A549 (cell line): ENCODE data around the gene CRISPLD2. TPM values are rescaled to one million over a fixed set of nuclear protein-coding genes. Genes with fewer than 3 reads are reported as not detected.

ENCODE experiments used
- ATAC-seq, 2 experiments: fragments of 200-7000 bp in 1 of 2; fragments of >200 bp in 1 of 2; cut with Nextera tagmentation in 1 of 2; cut with Tn5 transposase in 1 of 2; 3 replicates each; pipeline versions ENCODE4 v1.8.0 to v1.9.1; 2018 to 2020; ENCODE audit warnings: mild to moderate bottlenecking in 1 of 2, moderate library complexity in 1 of 2
- CTCF ChIA-PET: fragments of 300-600 bp; sonication (Branson Sonifier 250); formaldehyde crosslinking; extraction: SDS; loops from one replicate; lab custom pipeline; 2021; ENCODE audit warnings: antibody characterized with exemption, inconsistent platforms; lab: Yijun Ruan, JAX
- POLR2A ChIA-PET: fragments of 350-600 bp; formaldehyde crosslinking; extraction: SDS; loops from one replicate; lab custom pipeline; 2021; ENCODE audit warnings: antibody characterized with exemption, inconsistent platforms; lab: Yijun Ruan, JAX
- DNase-seq, 2 experiments: peaks; one replicate each; pipeline versions ENCODE4 v3.0.0 to v3.0.0-alpha.2; 2011 to 2016; ENCODE audit warnings: low read depth in 1 of 2, low spot score in 1 of 2
- FAIRE-seq: peaks from 2 replicates; lab custom pipeline; 2011; peaks lifted over from hg19 to GRCh38; lab: Jason Lieb, UNC
- H3K27ac ChIP-seq, 2 experiments: fragments of >200 bp; sonication (Bioruptor Twin); formaldehyde crosslinking; 3 replicates each; pipeline ENCODE4 v1.5.1; 2016 to 2017
- H3K4me1 ChIP-seq: fragments of >200 bp; sonication (Bioruptor Twin); formaldehyde crosslinking; 3 replicates; pipeline ENCODE4 v1.6.1; 2016
- H3K4me2 ChIP-seq: fragments of >200 bp; sonication (Bioruptor Twin); formaldehyde crosslinking; 3 replicates; pipeline ENCODE4 v1.6.1; 2016
- H3K4me3 ChIP-seq: fragments of >200 bp; sonication (Bioruptor Twin); formaldehyde crosslinking; 3 replicates; pipeline ENCODE4 v1.5.1; 2016
- H3K9me3 ChIP-seq: fragments of >200 bp; sonication (Bioruptor Twin); formaldehyde crosslinking; 3 replicates; pipeline ENCODE4 v1.6.1; 2016
- ATOH8 ChIP-seq: fragments of 250-450 bp; sonication (Bioruptor Pico); IDR thresholded peaks from 2 replicates; pipeline ENCODE4 v1.5.0; 2020; ENCODE audit warnings: low read depth, mild to moderate bottlenecking, moderate library complexity
- CBX8 ChIP-seq: fragments of 200-600 bp; sonication (generic); IDR thresholded peaks from 2 replicates; pipeline ENCODE4 v1.6.1; 2016
- CEBPB ChIP-seq, 2 experiments: fragments of >200 bp in 1 of 2; sonication (Bioruptor Twin) in 1 of 2; formaldehyde crosslinking in 1 of 2; IDR thresholded peaks; 2 replicates each; pipeline ENCODE4 v1.6.1; 2012 to 2016
- E2F6 ChIP-seq: IDR thresholded peaks from 2 replicates; pipeline ENCODE4 v1.6.1; 2012; ENCODE audit warnings: low read depth, borderline replicate concordance
- FOSL2 ChIP-seq, 2 experiments: fragments of 450-650 bp in 1 of 2; fragments of >200 bp in 1 of 2; sonication (Bioruptor Twin) in 1 of 2; formaldehyde crosslinking; IDR thresholded peaks; 2 replicates each; pipeline versions ENCODE4 v1.5.0 to v1.6.1; 2016 to 2020; ENCODE audit warnings: mild to moderate bottlenecking in 1 of 2, moderate library complexity in 1 of 2
- KDM1A ChIP-seq: fragments of 200-600 bp; sonication (generic); IDR thresholded peaks from 2 replicates; pipeline ENCODE4 v1.6.1; 2016; ENCODE audit warnings: low read depth, mild to moderate bottlenecking
- KDM5A ChIP-seq: fragments of 200-600 bp; sonication (generic); IDR thresholded peaks from 2 replicates; pipeline ENCODE4 v1.6.1; 2016; ENCODE audit warnings: antibody characterized with exemption, mild to moderate bottlenecking
- MAZ ChIP-seq: fragments of 150-350 bp; IDR thresholded peaks from 2 replicates; pipeline ENCODE4 v1.6.1; 2014; ENCODE audit warnings: antibody characterized with exemption, low read depth, low read length, borderline replicate concordance
- NPAS2 ChIP-seq: fragments of 250-450 bp; sonication (Bioruptor Pico); IDR thresholded peaks from 2 replicates; pipeline ENCODE4 v1.8.0; 2022; ENCODE audit warnings: mild to moderate bottlenecking, moderate library complexity, borderline replicate concordance
- NR3C1 ChIP-seq: fragments of >200 bp; sonication (Bioruptor Twin); formaldehyde crosslinking; IDR thresholded peaks from 3 replicates; pipeline ENCODE4 v1.6.1; 2017
- POLR2A ChIP-seq: IDR thresholded peaks from 2 replicates; pipeline ENCODE4 v1.6.1; 2012; ENCODE audit warnings: mild to moderate bottlenecking, low read length
- RFX5 ChIP-seq: fragments of 450-650 bp; IDR thresholded peaks from 2 replicates; pipeline ENCODE4 v1.7.1; 2014; ENCODE audit warnings: antibody characterized with exemption, mild to moderate bottlenecking, moderate library complexity
- SMC3 ChIP-seq: fragments of >200 bp; sonication (Bioruptor Twin); formaldehyde crosslinking; IDR thresholded peaks from 3 replicates; pipeline ENCODE4 v1.6.1; 2018; ENCODE audit warnings: inconsistent platforms
- SREBF2 ChIP-seq: fragments of 450-650 bp; IDR thresholded peaks from 2 replicates; pipeline ENCODE4 v1.6.1; 2014; ENCODE audit warnings: mild to moderate bottlenecking, moderate library complexity
- USF2 ChIP-seq: fragments of 450-650 bp; IDR thresholded peaks from 2 replicates; pipeline ENCODE4 v1.6.1; 2014; ENCODE audit warnings: antibody characterized with exemption
- WGBS: methylation state at CpG from one replicate; pipeline ENCODE4 v1.1.6; 2017; ENCODE audit errors: missing lambda C conversion rate; 5-methylcytosine and 5-hydroxymethylcytosine counted together
- polyA plus RNA-seq, 4 experiments: library from polyadenylated mRNA; depleted of rRNA in 3 of 4; stranded (reverse); fragments of >200 nt; fragmentation: RNase III in 1 of 4; extraction: RNeasy Plus Mini Kit Qiagen cat#74134 plus additional on column Dnase treatment in 1 of 4; gene quantifications; 2 replicates in 3 of 4; 3 replicates in 1 of 4; pipeline ENCODE4 v1.2.3, GENCODE V29; 2011 to 2017

The CRISPLD2 gene
- polyA plus RNA-seq, 2 of the 4 experiments (the other 2 are of a cell fraction), result 0.85 to 1.6 TPM

- TF ChIP-seq NR3C1 (no peak), MAZ (no peak), NPAS2 (CRISPR knock-in tag) (no peak), ATOH8 (CRISPR knock-in tag) (no peak), POLR2A (no peak), RFX5 (no peak)
Observed at GRCh38 chr16:84925773-84926372, 106.1 kb downstream of the CRISPLD2 start (continued).

DNA sequence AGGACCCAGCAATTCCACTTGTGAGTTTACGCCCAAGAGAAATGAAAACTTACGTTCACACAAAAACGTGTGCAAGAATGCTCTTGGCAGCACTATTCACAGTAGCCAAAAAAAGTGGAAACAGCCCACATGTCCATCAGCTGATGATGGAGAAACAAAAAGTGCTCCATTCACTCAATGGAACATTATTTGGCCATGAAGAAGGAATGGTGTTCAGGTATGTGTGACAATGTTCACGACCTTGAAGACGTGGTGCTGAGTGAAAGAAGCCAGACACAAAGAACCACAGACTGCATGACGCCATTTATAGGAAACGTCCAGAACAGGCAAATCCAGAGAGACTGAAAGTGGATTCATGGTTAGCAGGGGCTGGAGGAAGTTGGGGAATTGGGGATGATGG lies 106.7 kb downstream of the CRISPLD2 start:
- POLR2A ChIA-PET, result no interaction called here
- no peak overlapping the region for H3K4me2 ChIP-seq
- ATAC-seq (no peak), FAIRE-seq (no peak), DNase-seq (no peak)
- H3K9me3 ChIP-seq, result no peaks in the 10 kb centered on the region
- CTCF ChIA-PET, result interaction anchor here (0.8 to 6.8 kb wide), 25 partner anchors 8 to 249 kb away, joined by 3 to 90 read pairs (median 8); partner anchors contain the start of gene CRISPLD2
- H3K4me3 ChIP-seq, result no peak overlapping the region
- 57% methylated on average over 7 of the region's 7 CpGs for WGBS
- H3K4me1 ChIP-seq, result peaks cover 5% of the 10 kb centered on the region; the same call in 1 of the 3 replicates
- no peak overlapping the region for H3K27ac ChIP-seq
- TF ChIP-seq CBX8 (no peak), KDM5A (no peak), USF2 (no peak), SREBF2 (no peak), ATOH8 (CRISPR knock-in tag) (no peak), FOSL2 (IDR thresholded peaks at IDR 0.05) (no peak), FOSL2 (CRISPR knock-in tag; IDR thresholded peaks at IDR 0.05) (no peak), KDM1A (no peak), NR3C1 (no peak)

- Histone ChIP-seq H3K4me2 (no peak overlapping the region), H3K4me1 (peaks cover 5% of the 10 kb centered on the region; the same call in 1 of the 3 replicates), H3K4me3 (no peak overlapping the region), H3K27ac (no peak overlapping the region), H3K9me3 (no peaks in the 10 kb centered on the region)
- ChIA-PET POLR2A (no interaction called here), CTCF (interaction anchor here (0.9 to 6.8 kb wide), 8 partner anchors 9 to 174 kb away, joined by 3 to 90 read pairs (median 6); no protein-coding TSS in a partner anchor)
- ATAC-seq (no peak), FAIRE-seq (no peak), DNase-seq (no peak)
- 87% methylated on average over 33 of the region's 34 CpGs for WGBS
- TF ChIP-seq SMC3 (no peak), E2F6 (no peak), CEBPB (IDR thresholded peaks at IDR 0.05) (no peak)
Observed at GRCh38 chr16:84927621-84928591, 108.1 kb downstream of the CRISPLD2 start.
